Stimulated activated CD8-positive, alpha-beta memory T cell treated with anti-CD3 and anti-CD28 coated beads, Interleukin-7, amount 100 ng/mL, for 4 hours (primary cell): ENCODE measurements around the gene LLGL1.
"Not testable (repeated sequence)": the region's sequence is repeated elsewhere in the genome, so short reads cannot be mapped to it uniquely, and the experiment has no call there.

ENCODE experiments used
- DNase-seq, 2 donors: peaks; one replicate each; pipeline ENCODE4 v3.0.0-alpha.2; 2020; ENCODE audit warnings: low read depth in 2 of 2

The LLGL1 gene

DNA sequence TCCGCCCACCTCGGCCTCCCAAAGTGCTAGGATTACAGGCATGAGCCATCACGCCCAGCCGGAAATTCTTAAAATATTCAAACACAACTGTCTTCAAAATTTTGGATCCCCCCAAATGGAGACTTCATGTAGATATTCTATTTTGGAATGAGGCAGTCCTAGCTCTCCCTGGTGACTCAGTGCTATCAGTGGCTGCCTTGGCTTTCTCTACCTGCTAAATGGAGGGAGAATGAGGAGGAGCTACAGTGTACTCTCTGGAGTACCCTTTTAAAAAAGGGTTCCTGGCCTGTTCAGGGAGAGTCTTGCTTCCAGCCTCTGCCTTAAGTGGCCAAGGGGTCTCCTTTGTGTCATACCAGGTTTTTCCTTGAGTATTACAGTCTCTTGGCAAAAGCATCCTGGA is 31.0 kb upstream of the LLGL1 start:
- no peak for DNase-seq

DNA sequence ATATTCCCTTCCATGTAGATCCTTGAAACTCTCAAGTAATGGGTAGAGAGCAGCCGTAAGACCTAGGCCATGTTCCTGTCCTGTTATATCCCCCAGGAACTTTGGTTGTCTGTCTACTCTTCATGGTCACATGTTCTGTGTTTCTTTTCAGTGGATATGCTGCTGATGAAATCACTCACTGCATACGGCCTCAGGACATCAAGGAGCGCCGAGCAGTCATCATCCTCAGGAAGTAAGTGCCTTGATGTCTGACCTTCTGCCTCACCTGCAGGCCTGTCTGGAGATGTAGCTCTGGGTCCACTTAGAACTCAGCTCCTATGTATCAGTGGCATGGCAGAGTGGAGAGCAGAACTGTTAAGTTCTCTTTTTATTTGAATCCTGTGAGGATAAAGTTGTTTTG is 30.6 kb upstream of the LLGL1 start:
- no peak for DNase-seq

DNA sequence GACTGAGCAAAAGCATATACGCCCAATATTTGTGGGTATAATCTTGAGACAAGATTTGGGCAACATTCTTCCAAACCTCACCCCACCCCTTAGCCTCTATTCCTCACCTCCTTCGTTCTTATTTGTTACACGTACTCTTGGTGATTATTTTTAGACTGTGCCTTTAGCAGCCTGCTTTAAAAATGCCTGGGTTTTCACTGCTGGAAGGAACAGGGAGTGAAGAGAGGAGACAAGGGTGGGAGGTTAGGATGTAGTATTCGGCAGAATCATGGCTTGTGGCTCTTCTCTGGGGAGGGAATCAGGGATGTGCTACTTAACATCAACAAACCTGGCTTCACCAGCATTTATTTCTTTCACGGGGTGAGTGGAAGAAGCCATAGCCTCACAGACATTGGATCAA is 30.2 kb upstream of the LLGL1 start:
- no peak for DNase-seq

DNA sequence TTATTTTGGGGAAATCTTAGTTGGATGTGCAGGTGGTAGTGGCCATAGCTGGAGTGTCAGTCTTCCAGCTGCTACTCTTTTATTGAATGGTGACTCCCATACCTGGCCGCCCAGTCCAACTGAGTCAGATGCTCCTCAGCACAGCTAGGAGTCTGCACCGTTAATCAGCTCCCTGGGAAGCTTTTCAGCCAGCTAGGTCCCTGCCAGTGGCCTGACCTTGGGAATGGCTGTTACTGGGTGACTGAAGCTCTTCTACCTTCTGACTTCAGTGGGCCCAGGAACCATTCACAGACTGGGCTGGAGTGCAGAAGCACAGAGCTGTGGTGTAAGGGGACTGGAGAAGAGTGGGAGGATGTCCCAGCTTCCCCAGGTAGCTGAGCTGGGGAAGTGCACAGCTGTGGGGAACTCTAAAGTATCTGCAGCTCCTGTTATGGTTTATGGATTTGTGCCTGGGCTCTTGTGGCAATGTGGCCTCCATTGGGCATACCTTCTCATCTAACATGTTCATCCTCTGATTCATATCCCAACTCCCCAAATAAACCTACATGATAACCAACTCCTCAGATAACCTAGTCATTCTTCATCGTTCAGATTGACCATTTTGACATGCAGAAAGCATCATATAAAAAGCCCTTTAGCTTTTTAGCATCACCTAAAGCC is 27.8 kb upstream of the LLGL1 start:
- no peak for DNase-seq

DNA sequence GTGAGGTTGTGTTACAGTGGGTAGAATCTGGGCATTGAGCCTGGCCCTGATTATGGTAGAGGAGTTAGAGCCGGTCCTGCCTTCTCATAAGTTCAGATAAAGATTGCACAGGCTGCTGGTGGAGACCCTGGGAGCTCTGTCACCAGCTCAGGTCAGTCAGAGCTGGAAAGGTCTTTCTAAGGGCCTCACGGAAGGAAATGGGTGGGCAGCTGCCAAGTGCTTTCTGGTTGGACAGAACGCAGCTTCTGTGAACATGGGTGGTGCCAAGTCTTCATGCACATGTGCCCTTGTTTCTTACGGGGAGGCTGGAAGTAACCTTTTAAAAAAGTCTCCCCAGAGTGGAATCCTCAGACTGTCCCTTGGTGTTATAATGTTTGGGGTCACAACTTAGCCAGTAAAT is 26.9 kb upstream of the LLGL1 start:
- DNase-seq = no peak

DNA sequence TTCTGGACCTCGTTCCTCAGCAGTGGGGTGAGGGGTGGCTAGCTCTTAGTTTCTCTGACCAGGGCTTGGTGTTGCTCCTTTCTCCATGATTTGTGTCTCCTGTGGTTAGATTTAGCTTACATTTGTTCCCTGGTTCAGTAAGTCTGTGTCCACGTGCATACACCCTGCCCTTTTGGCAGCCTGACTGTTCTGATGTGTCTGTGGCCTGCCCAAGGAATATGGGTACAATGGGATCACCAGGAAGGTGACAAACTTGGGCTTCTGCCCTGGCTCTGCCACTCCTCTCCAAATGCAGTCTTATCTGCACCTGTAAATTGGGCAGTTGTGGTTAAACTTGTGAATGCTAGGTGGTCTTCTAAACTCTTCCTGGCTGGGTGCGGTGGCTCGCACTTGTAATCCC is 24.3 kb upstream of the LLGL1 start:
- DNase-seq = no peak

DNA sequence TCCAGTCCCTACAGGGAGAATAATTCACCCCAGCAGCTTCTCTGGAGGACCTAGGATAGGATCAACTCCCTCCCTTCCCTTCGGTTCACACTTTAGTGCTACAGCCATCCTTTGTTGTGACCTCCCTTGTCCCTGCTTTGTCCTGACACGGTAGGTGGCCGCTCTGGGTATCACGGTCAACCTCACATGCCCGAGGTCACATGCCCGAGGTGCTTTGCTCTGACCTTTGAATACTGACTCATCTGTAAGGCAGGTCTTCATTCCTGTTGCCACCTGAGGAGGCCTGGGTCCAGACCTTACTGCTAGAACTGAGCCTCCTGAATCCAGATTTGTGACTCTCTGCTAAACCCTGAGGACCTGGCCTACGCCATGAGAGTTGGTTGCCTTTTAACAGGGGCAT is 22.1 kb upstream of the LLGL1 start:
- DNase-seq = no peak

DNA sequence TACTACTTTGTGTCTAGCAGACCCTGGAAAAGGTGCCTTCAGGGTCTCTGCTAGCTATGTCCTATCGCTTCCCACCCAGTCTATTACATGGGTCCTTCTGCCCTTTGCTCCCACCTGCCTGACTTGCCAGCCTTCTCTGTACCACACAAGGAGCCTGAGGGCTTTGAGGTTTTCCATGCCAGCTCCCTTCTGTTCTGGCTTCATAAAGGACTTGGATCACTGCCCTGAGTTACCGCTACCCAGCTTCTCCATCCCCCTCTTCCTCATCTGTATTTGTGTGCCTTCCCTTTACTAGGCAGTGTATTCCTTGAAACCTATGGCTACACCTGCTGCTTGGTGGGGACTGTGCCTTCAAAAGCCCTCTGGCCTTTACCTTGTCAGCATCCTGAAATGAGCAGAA is 19.6 kb upstream of the LLGL1 start:
- DNase-seq = no peak

DNA sequence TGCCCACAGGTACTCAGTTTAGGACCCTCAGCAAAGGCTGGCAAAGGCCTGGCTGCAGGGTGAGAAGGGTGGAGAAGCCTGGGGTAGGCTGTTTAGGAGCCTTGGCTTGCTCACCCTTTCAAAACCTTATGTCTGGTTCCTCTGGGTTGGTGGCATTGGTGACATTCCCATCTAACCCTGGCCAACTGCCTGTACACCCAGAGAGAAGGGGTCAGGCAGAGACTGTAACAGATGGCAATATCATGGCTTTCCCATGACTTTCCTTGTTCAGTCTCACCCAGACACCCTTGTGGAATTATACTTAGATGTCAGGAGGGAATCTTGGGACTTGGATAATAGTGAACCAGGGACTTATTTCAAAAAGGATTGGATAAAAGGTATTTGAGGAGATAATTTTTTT is 18.5 kb upstream of the LLGL1 start:
- no peak for DNase-seq

DNA sequence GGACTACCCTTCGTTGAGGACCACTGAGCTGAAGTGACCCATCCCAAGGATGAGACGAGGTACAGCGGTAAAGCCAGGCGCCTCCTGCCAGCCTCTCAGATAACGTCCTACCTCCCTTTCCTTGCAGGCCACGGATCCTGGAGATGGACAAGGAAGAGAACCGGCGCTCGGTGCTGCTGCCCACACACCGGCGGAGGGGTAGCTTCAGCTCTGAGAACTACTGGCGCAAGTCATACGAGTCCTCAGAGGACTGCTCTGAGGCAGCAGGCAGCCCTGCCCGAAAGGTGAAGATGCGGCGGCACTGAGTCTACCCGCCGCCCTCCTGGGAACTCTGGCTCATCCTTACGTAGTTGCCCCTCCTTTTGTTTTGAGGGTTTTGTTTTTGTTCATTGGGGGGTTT is 17.3 kb upstream of the LLGL1 start:
- no peak for DNase-seq

DNA sequence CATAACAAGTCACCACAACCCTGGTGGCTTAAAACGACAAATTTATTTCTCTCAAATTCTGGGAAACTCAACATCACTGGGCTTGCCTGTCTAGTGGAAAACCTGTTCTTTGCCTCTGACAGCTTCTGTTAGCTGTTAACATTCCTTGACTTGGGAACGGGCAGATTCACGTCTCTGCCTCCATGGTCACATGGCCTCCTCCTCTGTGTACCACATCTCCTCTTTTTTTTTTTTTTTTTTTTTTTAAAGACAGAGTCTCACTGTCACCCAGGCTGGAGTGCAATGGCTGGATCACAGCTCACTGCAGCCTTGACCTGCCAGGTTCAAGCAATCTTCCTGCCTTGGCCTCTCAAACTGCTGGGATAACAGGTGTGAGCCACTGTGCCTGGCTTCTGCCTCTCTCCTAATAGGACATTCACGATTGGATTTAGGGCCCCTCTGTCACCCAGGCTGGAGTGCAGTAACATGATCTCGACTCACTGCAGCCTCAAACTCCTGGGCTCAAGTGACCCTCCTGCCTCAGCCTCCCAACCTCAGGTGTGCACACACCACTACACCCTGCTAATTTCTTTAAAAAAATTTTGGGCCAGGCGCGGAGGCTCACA is 11.7 kb upstream of the LLGL1 start:
- no peak for DNase-seq

DNA sequence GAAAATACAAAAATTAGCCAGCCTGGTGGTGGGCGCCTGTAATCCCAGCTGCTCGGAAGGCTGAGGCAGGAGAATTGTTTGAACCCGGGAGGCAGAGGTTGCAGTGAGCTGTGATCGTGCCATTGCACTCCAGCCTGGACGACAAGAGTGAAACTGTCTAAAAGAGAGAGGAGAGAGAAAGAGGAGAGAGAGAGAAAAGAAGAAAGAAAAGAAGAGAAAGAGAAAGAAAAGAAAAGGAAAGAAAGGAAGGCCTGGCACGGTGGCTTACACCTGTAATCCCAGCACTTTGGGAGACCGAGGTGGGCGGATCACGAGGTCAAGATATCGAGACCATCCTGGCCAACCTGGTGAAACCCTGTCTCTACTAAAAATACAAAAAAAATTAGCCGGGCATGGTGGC is 8.5 kb upstream of the LLGL1 start:
- DNase-seq = not testable (repeated sequence)

DNA sequence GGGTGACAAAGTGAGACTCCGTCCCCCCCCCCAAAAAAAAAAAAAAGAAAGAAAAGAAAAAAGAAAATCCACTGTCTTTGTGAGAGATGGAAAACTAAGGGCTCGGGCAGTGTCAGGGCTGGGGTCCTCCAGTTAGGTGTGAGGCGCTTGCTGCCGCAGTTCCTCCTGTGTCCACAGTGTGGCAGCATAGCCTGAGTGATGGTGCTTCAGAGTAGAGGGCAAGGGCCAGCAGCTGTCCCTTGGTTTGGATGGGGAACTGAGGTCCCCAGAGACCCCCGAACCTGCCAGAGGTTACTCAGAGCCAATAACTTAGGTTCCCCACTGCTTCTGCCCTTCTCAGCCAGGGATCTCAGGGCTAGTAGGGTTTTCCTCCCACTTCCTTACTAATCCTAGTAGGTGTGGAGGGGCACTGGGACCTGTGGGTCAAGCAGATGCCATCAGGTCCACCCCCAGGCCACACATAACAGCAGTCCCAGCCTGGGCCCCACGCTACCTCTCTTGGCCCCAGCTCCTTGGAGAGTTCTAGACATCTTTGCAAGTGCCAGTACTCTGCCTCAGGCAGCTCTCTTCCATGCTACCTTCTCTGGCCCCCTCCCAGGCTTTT is 7.9 kb upstream of the LLGL1 start:
- peak; percentile 48 to 58 for DNase-seq

DNA sequence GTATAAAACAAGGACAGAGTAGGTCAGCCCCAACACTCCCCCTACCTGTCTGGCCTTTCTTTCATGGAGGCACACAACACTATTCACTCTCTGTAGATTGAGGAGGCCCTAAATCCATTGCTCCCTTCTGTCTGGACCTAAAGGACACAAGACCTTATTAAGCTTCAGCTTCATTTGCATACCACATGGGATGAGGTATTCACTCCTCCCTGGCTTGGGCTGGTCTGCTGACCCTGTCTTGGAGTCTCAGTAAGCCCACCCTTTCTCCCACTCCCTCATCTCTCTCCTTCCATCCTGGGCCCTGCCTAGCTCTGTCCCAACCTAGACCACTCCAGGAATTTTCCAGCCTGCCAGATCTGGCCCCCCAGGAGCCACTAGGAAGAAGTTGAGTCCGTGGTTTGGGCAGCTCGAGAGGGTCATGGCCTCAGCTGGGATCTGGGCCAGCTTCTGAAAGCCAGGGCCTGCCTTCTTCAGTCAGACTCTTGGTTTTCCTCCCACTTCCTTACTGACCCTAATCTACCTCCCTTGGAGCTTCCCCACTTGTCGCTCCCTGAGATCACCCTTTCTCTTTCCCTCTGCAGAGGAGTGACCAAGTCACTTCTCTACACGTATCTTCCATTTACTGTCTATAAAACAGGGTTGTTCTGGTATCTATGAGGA is 6.5 kb upstream of the LLGL1 start:
- DNase-seq = no peak

DNA sequence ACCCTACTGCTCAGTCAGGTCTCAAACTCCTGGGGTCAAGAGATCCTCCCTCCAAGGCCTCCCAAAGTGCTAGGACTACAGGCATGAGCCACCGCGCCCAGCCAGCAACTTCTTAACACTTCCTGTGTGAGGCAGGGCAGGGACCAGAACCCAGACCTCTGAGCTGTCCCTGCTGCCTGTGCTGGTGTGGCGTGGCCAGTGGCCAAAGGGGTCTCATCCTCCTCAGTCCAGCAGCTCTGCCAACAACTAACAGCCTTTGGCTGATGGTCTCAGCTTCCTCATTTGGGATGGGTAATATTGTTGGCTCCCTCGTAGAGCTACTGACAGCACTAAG is 1.4 kb upstream of the LLGL1 start:
- no peak for DNase-seq

DNA sequence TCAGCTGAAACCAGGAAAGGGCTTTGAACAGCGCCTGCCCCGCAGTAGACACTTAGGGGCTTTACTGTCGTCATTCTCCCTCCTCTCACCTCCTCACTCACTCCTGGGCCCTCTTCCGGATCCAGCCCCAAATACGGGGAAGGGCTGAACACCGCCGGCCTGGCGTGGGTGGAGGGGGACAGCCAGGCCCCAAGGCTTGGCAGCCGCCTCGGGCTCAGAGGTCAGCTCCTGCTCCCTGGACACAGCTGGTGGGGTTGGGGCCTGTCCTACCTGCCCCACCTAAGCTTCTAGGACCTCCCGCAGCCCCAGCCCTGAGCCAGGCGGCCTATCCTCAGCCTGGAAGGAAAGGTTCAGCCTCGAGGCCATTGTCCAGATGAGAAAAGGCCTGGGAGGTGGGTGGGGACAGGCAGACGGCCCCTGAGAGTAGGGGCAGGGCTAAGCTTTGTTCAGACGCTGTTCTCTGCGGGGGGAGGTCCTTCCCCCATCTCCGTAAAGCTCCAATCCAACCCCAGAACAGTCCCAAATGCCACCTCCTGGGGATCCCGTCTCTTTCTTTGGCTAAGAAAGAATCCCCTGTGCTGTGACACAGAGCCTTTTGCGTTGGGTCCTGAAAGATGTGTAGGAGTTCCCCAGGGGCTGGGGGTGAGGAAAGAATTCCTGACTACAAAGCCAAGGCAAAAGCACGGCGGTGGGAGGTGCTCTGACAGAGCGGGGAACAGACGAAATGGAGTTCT is 881 bp upstream of the LLGL1 start:
- DNase-seq = no peak

DNA sequence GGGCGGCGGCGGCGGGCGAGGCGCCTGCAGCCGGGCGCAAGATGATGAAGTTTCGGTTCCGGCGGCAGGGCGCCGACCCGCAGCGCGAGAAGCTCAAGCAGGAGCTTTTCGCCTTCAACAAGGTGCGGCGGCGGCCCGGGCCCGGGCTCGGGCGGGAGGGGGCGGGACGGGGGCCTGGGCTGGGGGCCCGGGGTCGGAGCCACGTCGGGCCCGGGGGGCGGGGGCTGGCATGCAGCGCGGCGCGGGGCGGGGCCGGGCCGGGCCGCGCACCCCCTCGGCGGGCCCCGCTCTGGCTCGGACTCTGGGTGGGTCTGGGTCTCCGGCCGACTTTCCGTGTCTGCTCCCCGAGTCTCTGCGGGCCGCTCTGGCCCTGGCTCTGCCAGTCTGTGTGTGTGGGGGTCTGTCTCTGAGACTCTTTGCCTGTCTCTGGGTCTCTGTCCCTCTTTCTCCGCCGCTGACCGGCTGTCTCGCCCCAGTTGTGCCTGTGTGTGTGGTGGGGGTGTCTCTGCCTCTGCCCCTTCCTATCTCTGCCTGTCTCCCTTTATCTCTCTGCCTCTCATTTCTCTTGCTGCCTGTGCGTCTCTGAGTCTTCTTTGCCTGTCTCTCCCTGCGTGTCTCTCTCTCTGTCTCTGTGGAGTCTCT is 328 bp downstream of the LLGL1 start:
- no peak for DNase-seq

DNA sequence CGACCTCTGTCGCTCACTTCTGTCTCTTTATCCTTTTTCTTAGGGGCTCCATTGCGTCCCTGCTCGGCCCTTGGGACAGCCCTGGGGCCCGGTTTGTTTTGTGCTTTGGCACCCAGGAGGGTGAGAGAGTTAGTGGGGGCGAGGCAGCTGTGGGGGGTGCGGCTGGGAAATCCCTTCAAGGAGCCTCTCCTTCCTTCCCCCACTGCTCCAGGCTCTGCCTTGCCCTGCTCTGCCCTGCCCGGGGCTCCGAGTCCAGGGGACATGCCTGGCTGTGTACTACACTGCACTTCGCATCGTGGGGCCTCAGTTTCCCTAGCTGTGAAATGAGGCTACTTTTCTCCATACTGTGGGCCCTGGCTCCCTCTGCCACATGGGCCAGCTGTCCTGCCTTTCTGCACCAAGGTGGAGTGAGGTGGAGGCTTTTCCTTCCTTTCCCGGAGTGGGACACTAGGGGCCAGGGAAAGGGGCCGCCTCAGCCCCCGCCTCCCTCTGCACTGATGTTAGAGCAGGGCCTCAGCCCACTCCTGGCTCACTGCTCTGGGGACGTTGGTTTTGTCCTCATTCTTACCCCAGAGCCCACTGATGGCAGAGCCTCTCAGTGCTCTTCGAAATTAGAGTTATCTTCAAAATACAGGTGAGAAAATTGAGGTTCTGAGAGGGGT is 980 bp downstream of the LLGL1 start:
- DNase-seq = no peak

DNA sequence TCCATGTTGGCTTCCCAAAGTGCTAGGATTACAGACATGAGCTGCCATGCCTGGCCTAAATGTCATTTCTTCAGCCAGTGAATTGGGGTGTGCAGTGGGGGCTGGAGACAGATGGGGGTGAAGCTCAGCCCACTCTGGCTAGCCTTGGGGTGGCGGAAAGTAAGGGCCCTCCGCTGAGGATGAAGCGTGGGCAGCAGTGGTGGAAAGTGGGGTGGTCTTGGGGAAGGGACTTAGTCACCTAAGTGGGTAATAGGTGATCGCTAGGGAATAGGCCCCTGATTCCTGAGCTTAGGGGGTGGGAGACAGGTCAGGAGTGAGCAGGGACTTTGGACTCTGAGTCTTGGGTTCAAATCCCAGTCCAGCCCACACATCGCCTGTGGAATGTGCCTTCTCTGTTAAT is 2.2 kb downstream of the LLGL1 start:
- no peak for DNase-seq

DNA sequence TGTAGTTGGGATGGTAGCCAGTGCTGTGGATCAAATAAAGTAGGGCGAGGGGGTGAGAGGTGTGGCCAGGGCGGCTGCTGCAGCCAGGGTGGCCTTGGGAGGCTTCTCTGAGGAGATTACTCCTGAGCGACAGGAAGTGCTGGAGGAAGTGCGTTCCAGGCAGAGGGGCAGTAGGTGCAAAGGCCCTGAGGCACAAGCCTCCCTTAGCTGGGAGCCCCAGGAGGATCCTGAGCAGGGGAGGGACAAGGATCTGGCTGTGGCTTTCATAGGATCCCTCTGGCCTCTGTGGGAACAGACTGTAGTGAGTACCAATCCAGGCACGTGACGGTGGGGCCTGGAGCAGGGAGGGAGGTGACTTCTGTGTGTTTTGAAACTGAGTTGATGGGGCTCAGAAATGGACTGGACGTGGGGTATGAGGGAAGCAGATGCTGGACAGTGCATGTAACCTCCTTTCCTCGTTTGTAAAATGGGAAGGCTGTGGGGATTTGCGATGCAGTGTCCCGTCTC is 2.8 kb downstream of the LLGL1 start:
- DNase-seq = no peak

DNA sequence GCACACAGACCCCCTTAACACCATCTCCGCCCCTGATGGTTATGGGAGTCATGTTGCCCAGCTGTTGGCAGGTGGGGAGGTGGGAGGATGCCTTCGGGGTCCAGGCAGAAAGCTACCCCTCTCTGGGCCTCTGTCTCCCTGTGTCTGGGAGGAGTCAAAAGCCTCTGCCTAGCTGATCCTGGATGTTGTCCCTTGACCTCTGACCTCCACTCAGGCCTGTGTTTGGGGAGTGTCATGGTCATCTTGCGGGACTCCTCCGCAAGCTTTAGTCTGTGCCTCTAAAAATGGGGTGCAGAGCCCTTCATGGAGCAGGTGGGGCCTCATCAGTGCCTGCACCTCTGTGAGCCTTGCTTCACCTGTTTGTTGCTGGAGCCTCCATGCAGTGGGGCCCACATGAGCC is 3.8 kb downstream of the LLGL1 start:
- DNase-seq = no peak
